Adrenal gland (tissue), 5 donors: ENCODE data around the gene PRKG1.

ENCODE experiments used
- POLR2A ChIP-seq, 2 donors: fragments of 450-650 bp; IDR thresholded peaks; one replicate each; pipeline ENCODE4 v1.6.1; 2017; ENCODE audit warnings: antibody characterized with exemption in 2 of 2, mild to moderate bottlenecking in 2 of 2, moderate library complexity in 1 of 2
- TF ChIP-seq, protein P1 (sequence below), 6 experiments: fragments of 450-650 bp in 4 of 6; fragments of 200-600 bp in 2 of 6; sonication (generic) in 1 of 6; IDR thresholded peaks; 1 replicate in 5 of 6; 2 replicates in 1 of 6; pipeline versions ENCODE4 v1.5.1 to v1.8.0; 2016 to 2021; ENCODE audit warnings: antibody characterized with exemption in 6 of 6, mild to moderate bottlenecking in 2 of 6, moderate library complexity in 1 of 6
- donor health status: DM: no; HTN: no; CAD: no.

DNA sequence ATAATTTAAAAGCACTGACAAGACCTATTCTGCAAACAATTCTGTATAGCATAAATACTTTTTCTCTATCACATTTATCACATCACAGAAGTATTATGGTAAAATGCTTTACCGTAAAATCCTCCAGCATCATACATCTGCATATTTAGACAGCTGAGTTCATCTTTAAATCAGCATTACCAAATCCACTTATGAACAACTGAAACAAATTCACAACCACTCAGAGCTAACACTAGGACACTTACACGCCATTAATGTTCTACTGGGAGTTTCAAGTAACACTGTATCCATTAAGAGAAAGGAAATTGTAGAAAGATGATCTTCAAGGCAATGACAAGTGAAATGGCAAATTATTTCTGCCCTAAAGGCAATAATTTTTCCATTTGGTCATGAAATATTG is 1134.1 kb downstream of the PRKG1 start:
- TF ChIP-seq, protein P1, sequence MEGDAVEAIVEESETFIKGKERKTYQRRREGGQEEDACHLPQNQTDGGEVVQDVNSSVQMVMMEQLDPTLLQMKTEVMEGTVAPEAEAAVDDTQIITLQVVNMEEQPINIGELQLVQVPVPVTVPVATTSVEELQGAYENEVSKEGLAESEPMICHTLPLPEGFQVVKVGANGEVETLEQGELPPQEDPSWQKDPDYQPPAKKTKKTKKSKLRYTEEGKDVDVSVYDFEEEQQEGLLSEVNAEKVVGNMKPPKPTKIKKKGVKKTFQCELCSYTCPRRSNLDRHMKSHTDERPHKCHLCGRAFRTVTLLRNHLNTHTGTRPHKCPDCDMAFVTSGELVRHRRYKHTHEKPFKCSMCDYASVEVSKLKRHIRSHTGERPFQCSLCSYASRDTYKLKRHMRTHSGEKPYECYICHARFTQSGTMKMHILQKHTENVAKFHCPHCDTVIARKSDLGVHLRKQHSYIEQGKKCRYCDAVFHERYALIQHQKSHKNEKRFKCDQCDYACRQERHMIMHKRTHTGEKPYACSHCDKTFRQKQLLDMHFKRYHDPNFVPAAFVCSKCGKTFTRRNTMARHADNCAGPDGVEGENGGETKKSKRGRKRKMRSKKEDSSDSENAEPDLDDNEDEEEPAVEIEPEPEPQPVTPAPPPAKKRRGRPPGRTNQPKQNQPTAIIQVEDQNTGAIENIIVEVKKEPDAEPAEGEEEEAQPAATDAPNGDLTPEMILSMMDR (IDR thresholded peaks at IDR 0.05) = no peak
- TF ChIP-seq POLR2A (IDR thresholded peaks at IDR 0.05) = no peak
